Effector memory CD8-positive, alpha-beta T cell (primary cell): ENCODE results near the gene ZFPM1.
A peak's percentile ranks its signal among the peaks of the same experiment; 100 is the strongest.

Experiments
- ATAC-seq: fragments of 150-1000 bp; cut with Tn5 transposase; replicated peaks from 2 replicates; pipeline ENCODE4 v1.10.0; 2021; ENCODE audit warnings: mild to moderate bottlenecking, moderate library complexity
- DNase-seq, 3 experiments: peaks; one replicate each; pipeline ENCODE4 v3.0.0; 2021
- H3K27ac Mint-ChIP-seq, 2 donors: one replicate each; pipeline ENCODE4 v1.8.0; 2022; ENCODE audit warnings: mild to moderate bottlenecking in 2 of 2, mixed read lengths in 2 of 2, moderate library complexity in 2 of 2
- H3K27me3 Mint-ChIP-seq, 2 donors: one replicate each; pipeline ENCODE4 v1.8.0; 2022; ENCODE audit warnings: mixed read lengths in 2 of 2
- H3K36me3 Mint-ChIP-seq: one replicate; pipeline ENCODE4 v1.8.0; 2022; ENCODE audit warnings: mild to moderate bottlenecking, moderate library complexity, mixed read lengths; ENCODE audit not compliant: insufficient read depth
- H3K4me1 Mint-ChIP-seq, 2 donors: one replicate each; pipeline ENCODE4 v1.8.0; 2022; ENCODE audit warnings: low read depth in 2 of 2, mixed read lengths in 2 of 2
- H3K4me3 Mint-ChIP-seq, 2 donors: one replicate each; pipeline ENCODE4 v1.8.0; 2022; ENCODE audit warnings: mild to moderate bottlenecking in 2 of 2, mixed read lengths in 2 of 2, moderate library complexity in 2 of 2
- H3K9me3 Mint-ChIP-seq, 2 donors: one replicate each; pipeline ENCODE4 v1.8.0; 2022; ENCODE audit warnings: mixed read lengths in 2 of 2

The ZFPM1 gene

GRCh38 chr16:88504489-88505404, 51.7 kb downstream of the ZFPM1 start:
- ATAC-seq (no peak), DNase-seq (no peak)
- Mint-ChIP-seq H3K27me3 (no peaks in the 10 kb centered on the region), H3K9me3 (no peaks in the 10 kb centered on the region), H3K4me1 (peaks cover 12 to 18% of the 10 kb centered on the region in 2 donors), H3K27ac (peak overlapping the region; percentile 49 to 83), H3K36me3 (peaks cover 28% of the 10 kb centered on the region), H3K4me3 (no peak overlapping the region)

GRCh38 chr16:88505405-88506082, 52.5 kb downstream of the ZFPM1 start:
- peak; percentile 79 for ATAC-seq
- Mint-ChIP-seq H3K27ac (no peak overlapping the region), H3K4me3 (no peak overlapping the region), H3K9me3 (no peaks in the 10 kb centered on the region), H3K27me3 (no peaks in the 10 kb centered on the region), H3K36me3 (peaks cover 24% of the 10 kb centered on the region), H3K4me1 (peaks cover 7 to 18% of the 10 kb centered on the region in 2 donors)
- peak; percentile 56 to 75 (median 62) for DNase-seq

DNA sequence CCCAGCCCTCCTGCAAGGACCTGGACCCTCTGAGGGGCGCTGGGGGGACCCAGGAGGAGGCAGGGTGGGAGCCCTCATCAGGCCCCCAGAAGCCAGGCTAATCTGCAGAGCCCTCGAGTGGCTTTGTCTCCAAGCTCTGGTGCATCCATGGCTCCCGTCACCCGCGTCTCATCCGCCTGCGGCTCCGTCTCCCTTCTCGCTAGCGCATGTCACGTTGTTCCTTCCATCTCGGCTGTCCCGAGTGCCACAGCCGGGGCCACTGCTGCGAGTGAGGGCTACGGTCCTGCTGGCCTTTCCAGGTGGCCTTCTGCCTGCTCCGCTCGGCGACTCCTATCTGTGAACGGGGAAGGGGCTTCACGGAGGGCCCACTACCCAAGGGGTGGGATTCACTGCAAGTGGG, 53.6 kb downstream of the ZFPM1 start:
- Mint-ChIP-seq H3K9me3 (no peaks in the 10 kb centered on the region), H3K36me3 (peaks cover 21% of the 10 kb centered on the region), H3K4me3 (no peak overlapping the region), H3K27ac (peak overlapping the region in 1 of 2 donors; percentile 70), H3K27me3 (no peaks in the 10 kb centered on the region), H3K4me1 (peaks cover 5 to 8% of the 10 kb centered on the region in 2 donors)
- DNase-seq (no peak), ATAC-seq (no peak)

- Mint-ChIP-seq H3K9me3 (no peaks in the 10 kb centered on the region), H3K4me3 (no peak overlapping the region), H3K27ac (peak overlapping the region in 1 of 2 donors; percentile 70), H3K27me3 (no peaks in the 10 kb centered on the region), H3K36me3 (peaks cover 21% of the 10 kb centered on the region), H3K4me1 (peaks cover 4 to 5% of the 10 kb centered on the region in 2 donors)
- no peak for ATAC-seq
- DNase-seq = no peak
Observed at GRCh38 chr16:88507231-88507743, 54.2 kb downstream of the ZFPM1 start.

- Mint-ChIP-seq H3K36me3 (peaks cover 21% of the 10 kb centered on the region), H3K4me3 (no peak overlapping the region), H3K4me1 (peaks cover 2 to 4% of the 10 kb centered on the region in 2 donors), H3K27ac (peak overlapping the region in 1 of 2 donors; percentile 72), H3K9me3 (no peaks in the 10 kb centered on the region), H3K27me3 (no peaks in the 10 kb centered on the region)
- ATAC-seq = no peak
- DNase-seq = no peak
Observed at GRCh38 chr16:88508376-88508867, 55.3 kb downstream of the ZFPM1 start.

DNA sequence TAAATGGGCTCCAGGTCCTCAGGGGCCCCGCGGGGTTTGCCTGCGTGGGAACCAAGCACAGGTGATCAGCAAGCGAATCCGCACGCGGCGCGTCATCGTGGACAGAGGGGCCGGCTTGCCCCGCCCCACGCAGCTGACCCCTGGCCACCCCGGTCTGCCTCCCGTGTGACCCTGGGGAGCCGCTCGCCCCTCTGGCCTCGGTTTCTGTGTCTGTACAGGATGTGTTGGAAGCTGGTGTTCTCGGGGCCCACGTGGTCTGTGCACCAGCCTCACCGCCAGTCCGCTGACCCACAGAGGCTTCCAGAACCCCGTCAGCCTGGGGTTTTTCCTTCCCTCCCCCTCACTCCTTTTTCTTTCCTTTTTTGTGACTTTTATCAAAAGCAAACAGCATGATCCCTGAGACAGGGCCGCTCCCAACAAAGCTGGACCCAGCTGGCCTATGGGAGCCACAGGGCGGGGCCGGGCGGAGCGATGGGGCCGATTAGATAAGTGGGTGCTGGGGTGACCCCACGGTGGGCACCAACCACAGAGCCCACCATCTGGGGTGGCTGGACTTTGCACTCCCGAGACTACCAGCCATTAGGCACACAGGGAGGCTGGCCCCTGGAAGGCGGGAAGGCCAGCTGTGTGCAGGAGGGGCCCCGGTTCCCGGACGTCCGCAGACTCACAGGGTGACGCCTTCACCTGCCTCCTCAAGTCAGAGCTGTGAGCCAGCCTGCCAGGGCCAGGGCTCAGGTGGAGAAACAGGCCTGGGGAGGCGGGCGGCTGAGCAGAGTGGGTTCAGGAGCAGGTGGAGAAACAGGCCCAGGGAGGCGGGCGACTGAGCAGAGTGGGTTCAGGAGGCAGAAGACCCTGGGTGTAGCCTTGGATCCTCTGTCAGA, 56.0 kb downstream of the ZFPM1 start:
- Mint-ChIP-seq H3K9me3 (no peaks in the 10 kb centered on the region), H3K36me3 (peaks cover 21% of the 10 kb centered on the region), H3K4me3 (no peak overlapping the region), H3K4me1 (peaks cover 0 to 2% of the 10 kb centered on the region in 2 donors), H3K27ac (peak overlapping the region; percentile 31 to 72), H3K27me3 (no peaks in the 10 kb centered on the region)
- ATAC-seq = no peak
- DNase-seq = no peak

GRCh38 chr16:88509749-88510069, 56.6 kb downstream of the ZFPM1 start:
- Mint-ChIP-seq H3K27ac (peak overlapping the region in 1 of 2 donors; percentile 72), H3K36me3 (peaks cover 23% of the 10 kb centered on the region), H3K27me3 (no peaks in the 10 kb centered on the region), H3K4me1 (peaks cover 0 to 2% of the 10 kb centered on the region in 2 donors), H3K9me3 (no peaks in the 10 kb centered on the region), H3K4me3 (no peak overlapping the region)
- no peak for DNase-seq
- no peak for ATAC-seq

DNA sequence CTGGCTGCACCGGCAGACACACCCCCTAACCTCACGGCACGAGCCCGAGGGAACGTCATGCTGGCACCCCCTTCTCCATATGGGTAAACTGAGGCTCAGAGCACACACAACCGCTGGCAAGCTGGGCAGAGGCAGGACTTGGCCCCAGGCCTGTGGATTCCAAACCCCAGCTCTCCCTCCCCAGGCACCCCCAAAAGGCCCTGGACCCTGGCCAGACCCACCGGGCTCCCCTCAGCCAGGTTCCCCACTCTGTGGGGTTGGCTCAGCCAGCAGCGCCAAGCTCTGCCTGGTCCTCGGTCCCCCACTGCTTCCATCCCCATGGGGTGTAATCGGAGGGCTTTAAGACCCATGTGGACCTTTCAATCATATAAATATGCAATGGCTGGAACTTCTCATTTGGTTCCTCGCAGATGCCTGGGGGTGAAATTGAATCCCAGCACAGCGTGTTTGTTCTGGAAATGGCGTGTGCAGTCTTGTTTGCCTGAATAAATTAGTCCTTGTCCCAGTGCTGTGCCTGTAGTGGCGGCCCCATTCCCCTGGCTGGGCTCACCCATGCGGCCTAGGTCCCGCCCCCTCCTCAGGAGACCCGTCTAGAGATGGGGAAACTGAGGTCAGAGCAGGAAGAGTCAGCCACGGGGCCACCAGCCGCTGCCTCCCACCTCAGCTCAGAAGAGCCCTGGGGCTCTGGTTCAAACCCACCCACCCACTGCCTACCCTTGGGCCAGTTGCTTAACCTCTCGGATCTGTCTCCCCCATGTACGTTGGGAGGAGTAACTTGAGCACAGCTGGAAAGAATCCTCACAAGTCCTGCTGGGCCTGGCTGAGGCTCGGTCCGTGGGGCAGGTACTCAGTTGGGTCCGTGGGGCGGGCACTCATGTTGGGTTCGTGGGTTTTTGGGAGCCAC, 57.3 kb downstream of the ZFPM1 start:
- no peak for ATAC-seq
- Mint-ChIP-seq H3K9me3 (no peaks in the 10 kb centered on the region), H3K36me3 (peaks cover 22% of the 10 kb centered on the region), H3K27ac (peak overlapping the region in 1 of 2 donors; percentile 72), H3K4me3 (no peak overlapping the region), H3K4me1 (no peaks in the 10 kb centered on the region), H3K27me3 (no peaks in the 10 kb centered on the region)
- DNase-seq = no peak

- DNase-seq = no peak
- Mint-ChIP-seq H3K27me3 (no peaks in the 10 kb centered on the region), H3K27ac (peak overlapping the region; percentile 33 to 72), H3K9me3 (no peaks in the 10 kb centered on the region), H3K4me1 (no peaks in the 10 kb centered on the region), H3K36me3 (peaks cover 18% of the 10 kb centered on the region), H3K4me3 (no peak overlapping the region)
- no peak for ATAC-seq
Observed at GRCh38 chr16:88511060-88511459, 58.0 kb downstream of the ZFPM1 start.

DNA sequence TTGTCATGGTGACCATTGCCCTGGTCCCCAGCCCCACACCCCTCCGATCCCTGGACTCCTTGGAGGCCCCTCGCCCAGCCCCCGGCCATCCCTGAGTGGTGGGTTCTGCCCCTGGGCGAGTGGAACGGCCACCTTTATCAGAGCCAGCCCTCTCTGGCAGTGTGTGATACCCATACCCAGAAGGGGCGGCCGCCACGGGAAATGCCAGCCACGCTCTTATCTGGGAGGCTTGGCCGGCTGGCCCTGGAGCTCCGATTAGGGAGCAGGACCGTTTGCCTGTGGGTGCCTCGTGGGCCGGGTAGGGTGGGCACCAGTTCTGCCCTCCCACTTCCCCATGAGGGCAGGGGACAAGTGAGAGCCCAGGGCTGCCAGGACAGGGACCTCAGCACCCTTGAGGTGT, 58.8 kb downstream of the ZFPM1 start:
- DNase-seq = no peak
- H3K4me1 Mint-ChIP-seq = peaks cover 0 to 6% of the 10 kb centered on the region in 2 donors
- peaks cover 23% of the 10 kb centered on the region for H3K36me3 Mint-ChIP-seq
- no peak overlapping the region for H3K4me3 Mint-ChIP-seq
- H3K9me3 Mint-ChIP-seq = no peaks in the 10 kb centered on the region
- peak overlapping the region in 1 of 2 donors; percentile 72 for H3K27ac Mint-ChIP-seq
- ATAC-seq = no peak
- H3K27me3 Mint-ChIP-seq = no peaks in the 10 kb centered on the region

DNA sequence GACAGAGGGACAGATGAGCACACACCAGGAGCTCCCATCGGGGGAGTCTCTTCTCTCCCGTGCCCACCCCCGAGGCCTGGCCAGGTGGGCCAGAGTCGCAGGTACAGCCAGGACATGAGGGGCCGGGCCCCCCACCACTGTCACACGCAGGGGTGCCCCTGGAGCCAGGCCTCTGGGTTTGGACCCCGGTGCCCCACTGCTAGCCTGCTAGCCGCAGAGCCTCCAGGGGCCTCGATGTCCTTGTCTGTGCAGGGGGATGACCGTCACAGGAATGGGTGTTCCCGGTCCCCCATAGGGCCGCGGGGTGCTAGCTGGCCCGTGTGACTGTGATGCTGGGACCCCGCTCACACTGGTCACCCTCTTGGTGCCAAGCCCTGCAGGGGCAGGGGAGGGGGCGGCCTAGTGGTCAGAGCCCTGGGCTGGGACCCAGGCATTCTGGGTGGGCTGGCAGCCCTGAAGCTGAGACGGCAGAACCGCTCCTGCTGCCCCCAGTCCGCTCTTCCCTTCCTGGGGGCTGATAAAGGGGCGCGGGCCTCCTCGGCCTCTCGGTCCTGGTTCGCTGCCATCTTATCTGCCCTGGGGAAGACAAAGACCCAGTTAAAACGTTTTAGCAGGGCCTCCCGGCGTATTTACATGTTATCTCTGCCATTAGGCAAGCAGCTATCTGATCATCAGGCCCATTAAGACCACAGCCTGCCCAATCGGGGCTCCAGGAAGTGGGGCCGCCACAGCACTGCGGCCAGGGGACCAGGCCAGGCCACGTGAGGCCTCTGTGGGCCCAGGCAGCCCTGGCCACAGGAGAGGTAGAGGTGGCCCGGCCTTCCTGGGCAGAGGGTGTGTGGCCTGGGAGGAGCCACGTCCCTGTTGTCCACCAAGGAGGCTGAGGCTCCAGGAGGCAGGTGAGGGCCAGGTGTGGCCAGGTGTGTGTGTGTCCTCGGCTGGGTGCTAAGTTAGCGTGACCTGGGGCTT, 59.9 kb downstream of the ZFPM1 start:
- Mint-ChIP-seq H3K36me3 (peaks cover 21% of the 10 kb centered on the region), H3K9me3 (peaks cover 0 to 1% of the 10 kb centered on the region in 2 donors), H3K4me1 (peaks cover 7 to 9% of the 10 kb centered on the region in 2 donors), H3K27ac (peak overlapping the region; percentile 49 to 52), H3K4me3 (no peak overlapping the region), H3K27me3 (no peaks in the 10 kb centered on the region)
- DNase-seq (no peak), ATAC-seq (no peak)
